Activated T-helper 1 cell treated with Interleukin-2 at 50 U/mL for 16 hours (primary cell): Measurements from ENCODE around the gene ACMSD.
"Not testable (repeated sequence)": the region's sequence is repeated elsewhere in the genome, so short reads cannot be mapped to it uniquely, and the experiment has no call there.

Experiments used
- DNase-seq: peaks from one replicate; pipeline ENCODE4 v3.0.0-alpha.2; 2020; ENCODE audit warnings: low read depth

Gene ACMSD

GRCh38 chr2:134838143-134838620 is at the start of gene ACMSD:
ACMSD (plus strand) TSS chr2:134838616; CDS start chr2:134838683, 67 bp downstream.
- DNase-seq = no peak

- no peak for DNase-seq
Observed at GRCh38 chr2:134790487-134790886, 47.9 kb upstream of the ACMSD start.

GRCh38 chr2:134791616-134792015 is 46.8 kb upstream of the ACMSD start:
- DNase-seq = no peak

GRCh38 chr2:134792186-134792585 is 46.2 kb upstream of the ACMSD start:
- DNase-seq = no peak

- DNase-seq = no peak
Observed at GRCh38 chr2:134795765-134796164, 42.7 kb upstream of the ACMSD start.

- DNase-seq = no peak
Observed at GRCh38 chr2:134796373-134796772, 42.0 kb upstream of the ACMSD start.

GRCh38 chr2:134799936-134800335 is 38.5 kb upstream of the ACMSD start:
- DNase-seq = no peak

GRCh38 chr2:134800341-134800740 is 38.1 kb upstream of the ACMSD start:
- DNase-seq = no peak

- not testable (repeated sequence) for DNase-seq
Observed at GRCh38 chr2:134803609-134804405, 34.6 kb upstream of the ACMSD start.

- DNase-seq = no peak
Observed at GRCh38 chr2:134815741-134816140, 22.7 kb upstream of the ACMSD start.

- no peak for DNase-seq
Observed at GRCh38 chr2:134818321-134818720, 20.1 kb upstream of the ACMSD start.

GRCh38 chr2:134819334-134819733 is 19.1 kb upstream of the ACMSD start:
- DNase-seq = no peak

- no peak for DNase-seq
Observed at GRCh38 chr2:134823431-134823830, 15.0 kb upstream of the ACMSD start.

GRCh38 chr2:134823832-134824231 is 14.6 kb upstream of the ACMSD start:
- DNase-seq = no peak

- DNase-seq = not testable (repeated sequence)
Observed at GRCh38 chr2:134825716-134826115, 12.7 kb upstream of the ACMSD start.

- DNase-seq = no peak
Observed at GRCh38 chr2:134835471-134835870, 2.9 kb upstream of the ACMSD start.

GRCh38 chr2:134836986-134837385 is 1.4 kb upstream of the ACMSD start:
- no peak for DNase-seq

- no peak for DNase-seq
Observed at GRCh38 chr2:134839649-134840048, 1.2 kb downstream of the ACMSD start.

- DNase-seq = no peak
Observed at GRCh38 chr2:134842930-134843490, 4.6 kb downstream of the ACMSD start.

- DNase-seq = no peak
Observed at GRCh38 chr2:134843968-134844367, 5.6 kb downstream of the ACMSD start.

- no peak for DNase-seq
Observed at GRCh38 chr2:134845028-134845427, 6.6 kb downstream of the ACMSD start.

GRCh38 chr2:134845719-134846118 is 7.3 kb downstream of the ACMSD start:
- DNase-seq = no peak

- DNase-seq = no peak
Observed at GRCh38 chr2:134846213-134846612, 7.8 kb downstream of the ACMSD start.

- not testable (repeated sequence) for DNase-seq
Observed at GRCh38 chr2:134847582-134847981, 9.2 kb downstream of the ACMSD start.
